B cell (primary cell): ENCODE results near the gene TLR10. TPM values are rescaled to one million over a fixed set of nuclear protein-coding genes. Genes with fewer than 3 reads are reported as not detected.
A peak's percentile ranks its signal among the peaks of the same experiment; 100 is the strongest.

ENCODE experiments used
- ATAC-seq: fragments of 200-7000 bp; cut with Tn5 transposase; one replicate; pipeline ENCODE4 v1.10.0; 2021; ENCODE audit warnings: low read depth, mild to moderate bottlenecking, moderate number of reproducible peaks, moderate library complexity
- CTCF ChIA-PET: fragments of 350-600 bp; sonication (Branson Sonifier 250); formaldehyde crosslinking; loops from one replicate; lab custom pipeline; 2021; ENCODE audit warnings: antibody characterized with exemption, inconsistent platforms; lab: Charles Lee
- POLR2A ChIA-PET: fragments of 350-600 bp; sonication (Branson Sonifier 250); formaldehyde crosslinking; loops from one replicate; lab custom pipeline; 2021; ENCODE audit warnings: antibody characterized with exemption; lab: Charles Lee
- DNase-seq: peaks from one replicate; pipeline ENCODE4 v3.0.0; 2013
- H2AFZ ChIP-seq: 2 replicates; pipeline ENCODE4 v1.6.1; 2012; ENCODE audit warnings: mild to moderate bottlenecking, low read depth, low read length; ENCODE audit not compliant: insufficient read depth, poor library complexity, severe bottlenecking
- H3K27ac ChIP-seq, 2 donors: 1 replicate in 1 of 2; 2 replicates in 1 of 2; pipeline ENCODE4 v1.5.1; 2012 to 2013; ENCODE audit warnings: low read length in 2 of 2, mild to moderate bottlenecking in 2 of 2, moderate library complexity in 1 of 2
- H3K27me3 ChIP-seq, 4 experiments: fragments of 200-600 bp in 1 of 4; sonication (generic) in 1 of 4; replicated peaks in 1 of 4; 1 replicate in 2 of 4; 2 replicates in 2 of 4; pipeline versions ENCODE4 v1.6.1 to v1.7.0; 2013 to 2016; ENCODE audit warnings: low read length in 3 of 4, mild to moderate bottlenecking in 2 of 4, mixed read lengths in 1 of 4, moderate library complexity in 1 of 4; ENCODE audit not compliant: insufficient read depth in 4 of 4, control insufficient read depth in 3 of 4; ENCODE audit errors: control extremely low read depth in 1 of 4
- H3K36me3 ChIP-seq, 2 experiments: replicated peaks in 1 of 2; 1 replicate in 1 of 2; 2 replicates in 1 of 2; pipeline versions ENCODE4 v1.6.1 to v1.7.1; 2013; ENCODE audit warnings: low read length in 1 of 2; ENCODE audit not compliant: insufficient read depth in 2 of 2, control insufficient read depth in 1 of 2; ENCODE audit errors: control extremely low read depth in 1 of 2, extremely low read depth in 1 of 2
- H3K4me1 ChIP-seq, 2 donors: fragments of 200-600 bp in 1 of 2; sonication (generic) in 1 of 2; 1 replicate in 1 of 2; 2 replicates in 1 of 2; pipeline versions ENCODE4 v1.5.1 to v1.6.1; 2013 to 2017; ENCODE audit warnings: low read length in 2 of 2; ENCODE audit not compliant: control insufficient read depth in 2 of 2, insufficient read depth in 2 of 2
- H3K4me2 ChIP-seq: replicated peaks from 2 replicates; pipeline ENCODE3; 2012; ENCODE audit warnings: mild to moderate bottlenecking, low read depth, low read length; ENCODE audit not compliant: poor library complexity, severe bottlenecking
- H3K4me3 ChIP-seq, 5 experiments: fragments of 200-600 bp in 1 of 5; sonication (generic) in 1 of 5; 1 replicate in 3 of 5; 2 replicates in 2 of 5; pipeline versions ENCODE4 v1.5.1 to v1.7.0; 2011 to 2016; ENCODE audit warnings: low read length in 4 of 5, mild to moderate bottlenecking in 4 of 5, low read depth in 2 of 5, control low read depth in 1 of 5, moderate library complexity in 1 of 5; ENCODE audit not compliant: insufficient read depth in 1 of 5; ENCODE audit errors: control extremely low read depth in 1 of 5, extremely low read depth in 1 of 5
- H3K79me2 ChIP-seq: fragments of 200-600 bp; sonication (generic); one replicate; pipeline ENCODE4 v1.6.0; 2016; ENCODE audit warnings: low read length; ENCODE audit not compliant: control insufficient read depth, insufficient read depth
- H3K9ac ChIP-seq: fragments of 200-600 bp; sonication (generic); 2 replicates; pipeline ENCODE4 v1.6.1; 2017; ENCODE audit warnings: mild to moderate bottlenecking, low read length, moderate library complexity
- H3K9me3 ChIP-seq, 3 donors: one replicate each; pipeline versions ENCODE4 v1.6.1 to v1.7.1; 2013; ENCODE audit warnings: low read length in 2 of 3; ENCODE audit not compliant: control insufficient read depth in 2 of 3, insufficient read depth in 1 of 3; ENCODE audit errors: control extremely low read depth in 1 of 3
- H4K20me1 ChIP-seq: 2 replicates; pipeline ENCODE4 v1.6.0; 2012; ENCODE audit warnings: mild to moderate bottlenecking, low read length; ENCODE audit not compliant: insufficient read depth, control insufficient read depth, poor library complexity, severe bottlenecking
- H3K27ac Mint-ChIP-seq: one replicate; pipeline ENCODE4 v1.8.0; 2021; ENCODE audit warnings: mixed read lengths
- H3K27me3 Mint-ChIP-seq: one replicate; pipeline ENCODE4 v1.8.0; 2021; ENCODE audit warnings: mixed read lengths
- H3K4me1 Mint-ChIP-seq: one replicate; pipeline ENCODE4 v1.8.0; 2021; ENCODE audit warnings: mixed read lengths
- H3K4me3 Mint-ChIP-seq: one replicate; pipeline ENCODE4 v1.8.0; 2021; ENCODE audit warnings: mixed read lengths
- H3K9me3 Mint-ChIP-seq: one replicate; pipeline ENCODE4 v1.8.0; 2022; ENCODE audit warnings: mixed read lengths; ENCODE audit not compliant: insufficient read depth
- EZH2 ChIP-seq: IDR thresholded peaks from 2 replicates; pipeline ENCODE4 v1.6.1; 2012; ENCODE audit warnings: borderline replicate concordance, low read depth, mild to moderate bottlenecking, moderate library complexity, low read length; ENCODE audit not compliant: insufficient read depth, poor library complexity, severe bottlenecking
- WGBS: methylation state at CpG from one replicate; pipeline ENCODE4 v1.1.5; 2013; ENCODE audit warnings: missing lambda C conversion rate; ENCODE audit not compliant: insufficient coverage; 5-methylcytosine and 5-hydroxymethylcytosine counted together
- intact Hi-C: fragments of 100-400 bp; cut with micrococcal nuclease; formaldehyde crosslinking; loops from one replicate; pipeline ENCODE4 v1.10.0; 2022
- polyA plus RNA-seq: library from polyadenylated mRNA; depleted of rRNA; stranded (reverse); fragments of >200 nt; gene quantifications from 2 replicates; pipeline ENCODE4 v1.2.3, GENCODE V29; 2012
- total RNA-seq, 2 donors: library from RNA; stranded (reverse); fragments of 120-200 nt in 1 of 2; gene quantifications; 1 replicate in 1 of 2; 2 replicates in 1 of 2; pipeline versions ENCODE4 v1.2.3 to v1.2.4, GENCODE V29; 2013 to 2022
- TF ChIP-seq, protein P1 (sequence below): fragments of 200-600 bp; IDR thresholded peaks from one replicate; pipeline ENCODE4 v1.8.0; 2022; ENCODE audit warnings: antibody characterized with exemption, mild to moderate bottlenecking

Gene TLR10
- total and polyA plus RNA-seq, 2 donors (not counting 1 experiment from before 2014, with no cell fraction given), result 48.0 to 51.5 TPM

DNA sequence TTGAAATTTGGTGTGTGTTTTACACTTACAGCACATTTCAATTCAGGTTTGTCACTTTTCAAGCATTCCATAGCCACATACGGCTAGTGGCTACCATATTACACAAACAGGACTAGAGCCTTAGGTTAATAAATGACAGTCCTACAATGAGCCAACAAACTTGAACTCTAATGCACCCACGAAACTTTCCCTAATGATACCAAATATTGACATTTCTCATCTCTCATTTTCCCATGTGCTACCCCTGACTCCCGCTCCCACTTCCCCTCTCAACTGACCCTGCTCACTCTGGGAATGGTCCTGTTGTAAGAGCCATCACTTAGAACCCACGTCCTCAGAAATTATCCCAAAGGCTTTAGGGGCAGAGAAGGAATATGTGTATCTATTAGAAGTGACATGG lies 4.9 kb upstream of the TLR10 start:
- peaks cover 15% of the 10 kb centered on the region for H3K79me2 ChIP-seq
- intact Hi-C loops, result loop anchor here (10.0 kb wide), 1 partner anchor 123 kb away; the partner anchor contains the start of gene KLF3
- H3K4me3 Mint-ChIP-seq, result no peak overlapping the region
- H3K27ac Mint-ChIP-seq, result peak overlapping the region; percentile 15
- peaks cover 0 to 3% of the 10 kb centered on the region in 2 experiments for H3K36me3 ChIP-seq
- ATAC-seq, result no peak
- H3K4me1 Mint-ChIP-seq, result peaks cover 32% of the 10 kb centered on the region
- peaks cover 5% of the 10 kb centered on the region for H3K9me3 Mint-ChIP-seq
- WGBS, result 91% methylated on average over 2 of the region's 4 CpGs
- H4K20me1 ChIP-seq, result no peaks in the 10 kb centered on the region
- POLR2A ChIA-PET, result no interaction called here
- H3K27me3 Mint-ChIP-seq, result no peaks in the 10 kb centered on the region
- H2AFZ ChIP-seq, result no peak overlapping the region
- peak overlapping the region in 1 of 2 donors; percentile 26 for H3K27ac ChIP-seq
- H3K4me2 ChIP-seq, result no peak overlapping the region
- H3K4me1 ChIP-seq, result peaks cover 11 to 24% of the 10 kb centered on the region in 2 donors
- peaks cover 2 to 24% (median 14%) of the 10 kb centered on the region in 3 donors for H3K9me3 ChIP-seq
- TF ChIP-seq EZH2, result no peak
- TF ChIP-seq, protein P1, sequence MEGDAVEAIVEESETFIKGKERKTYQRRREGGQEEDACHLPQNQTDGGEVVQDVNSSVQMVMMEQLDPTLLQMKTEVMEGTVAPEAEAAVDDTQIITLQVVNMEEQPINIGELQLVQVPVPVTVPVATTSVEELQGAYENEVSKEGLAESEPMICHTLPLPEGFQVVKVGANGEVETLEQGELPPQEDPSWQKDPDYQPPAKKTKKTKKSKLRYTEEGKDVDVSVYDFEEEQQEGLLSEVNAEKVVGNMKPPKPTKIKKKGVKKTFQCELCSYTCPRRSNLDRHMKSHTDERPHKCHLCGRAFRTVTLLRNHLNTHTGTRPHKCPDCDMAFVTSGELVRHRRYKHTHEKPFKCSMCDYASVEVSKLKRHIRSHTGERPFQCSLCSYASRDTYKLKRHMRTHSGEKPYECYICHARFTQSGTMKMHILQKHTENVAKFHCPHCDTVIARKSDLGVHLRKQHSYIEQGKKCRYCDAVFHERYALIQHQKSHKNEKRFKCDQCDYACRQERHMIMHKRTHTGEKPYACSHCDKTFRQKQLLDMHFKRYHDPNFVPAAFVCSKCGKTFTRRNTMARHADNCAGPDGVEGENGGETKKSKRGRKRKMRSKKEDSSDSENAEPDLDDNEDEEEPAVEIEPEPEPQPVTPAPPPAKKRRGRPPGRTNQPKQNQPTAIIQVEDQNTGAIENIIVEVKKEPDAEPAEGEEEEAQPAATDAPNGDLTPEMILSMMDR, result no peak
- no peaks in the 10 kb centered on the region for H3K27me3 ChIP-seq
- CTCF ChIA-PET, result interaction anchor here (8.5 kb wide), 1 partner anchor 23 kb away, joined by 620 read pairs; no protein-coding TSS in a partner anchor
- H3K9ac ChIP-seq, result no peak overlapping the region
- no peak overlapping the region for H3K4me3 ChIP-seq
- no peak for DNase-seq

DNA sequence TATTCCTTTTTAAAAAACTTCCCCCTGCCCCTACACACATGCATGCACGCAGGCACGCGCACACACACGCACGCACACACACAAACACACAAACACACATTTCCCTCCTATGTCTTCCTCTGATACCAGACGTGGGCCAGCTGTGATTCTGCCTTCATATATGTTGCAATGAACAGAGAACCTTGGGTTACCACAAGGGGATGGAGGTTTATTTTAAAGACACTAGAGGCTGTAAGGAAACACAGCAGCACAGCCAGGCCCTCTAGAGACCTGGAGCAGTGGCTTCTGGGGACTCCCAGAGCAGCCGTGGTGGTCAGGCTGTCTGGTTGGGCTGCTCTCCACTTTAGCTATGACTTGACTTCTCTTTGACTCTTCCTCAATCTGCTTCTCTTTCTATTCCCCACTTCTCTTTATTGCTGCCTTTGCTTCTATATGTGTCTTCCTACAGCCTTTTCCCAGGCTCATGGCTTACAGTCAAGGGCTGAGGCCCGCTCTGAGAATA lies 3.2 kb upstream of the TLR10 start:
- H3K27ac Mint-ChIP-seq, result peak overlapping the region; percentile 83
- CTCF ChIA-PET, result interaction anchor here (0.6 to 8.5 kb wide), 7 partner anchors 17 to 835 kb away, joined by 3 to 620 read pairs (median 58); partner anchors contain the start of genes TLR1 and TLR6
- H3K36me3 ChIP-seq, result peaks cover 0 to 3% of the 10 kb centered on the region in 2 experiments
- intact Hi-C loops, result loop anchor here (10.0 kb wide), 1 partner anchor 121 kb away; the partner anchor contains the start of gene KLF3
- H3K79me2 ChIP-seq, result peaks cover 32% of the 10 kb centered on the region
- H3K4me3 Mint-ChIP-seq, result peak overlapping the region; percentile 19
- H2AFZ ChIP-seq, result peak overlapping the region; percentile 45
- H3K27ac ChIP-seq, result peak overlapping the region; percentile 43 to 70
- H3K9ac ChIP-seq, result no peak overlapping the region
- 0% methylated on average over 2 of the region's 8 CpGs for WGBS
- H3K4me1 Mint-ChIP-seq, result peaks cover 34% of the 10 kb centered on the region
- TF ChIP-seq, protein P1, result no peak
- no peak for TF ChIP-seq EZH2
- H3K27me3 Mint-ChIP-seq, result no peaks in the 10 kb centered on the region
- no peaks in the 10 kb centered on the region for H4K20me1 ChIP-seq
- H3K4me3 ChIP-seq, result no peak overlapping the region
- peaks cover 2 to 15% (median 14%) of the 10 kb centered on the region in 3 donors for H3K9me3 ChIP-seq
- peak overlapping the region; percentile 44 for H3K4me2 ChIP-seq
- POLR2A ChIA-PET, result interaction anchor here (1.0 to 7.2 kb wide), 3 partner anchors 18 to 24 kb away, joined by 4 to 110 read pairs (median 4); partner anchors contain the start of gene TLR1
- no peaks in the 10 kb centered on the region for H3K27me3 ChIP-seq
- peaks cover 11 to 30% of the 10 kb centered on the region in 2 donors for H3K4me1 ChIP-seq
- no peak for ATAC-seq
- H3K9me3 Mint-ChIP-seq, result peaks cover 2% of the 10 kb centered on the region
- peak; percentile 52 for DNase-seq
